K562 (cell line): ENCODE data around the gene PRR14L. TPM values are rescaled to one million over a fixed set of nuclear protein-coding genes. Genes with fewer than 3 reads are reported as not detected.
A peak's percentile ranks its signal among the peaks of the same experiment; 100 is the strongest.

Experiments
- BCOR ChIP-seq: fragments of 450-650 bp; IDR thresholded peaks from 2 replicates; pipeline ENCODE4 v1.6.1; 2016
- CEBPG ChIP-seq, 3 experiments: fragments of 200-800 bp in 1 of 3; sonication (Bioruptor generic) in 1 of 3; sonication (generic) in 1 of 3; formaldehyde crosslinking in 1 of 3; IDR thresholded peaks in 2 of 3; conservative IDR thresholded peaks in 1 of 3; 2 replicates each; pipeline versions ENCODE4 v1.6.1 to v1.8.0; 2016 to 2022; ENCODE audit warnings: missing compliant biosample characterization in 2 of 3, missing genetic modification characterization in 2 of 3, mild to moderate bottlenecking in 1 of 3, missing genetic modification reagents in 1 of 3
- CTBP1 ChIP-seq: fragments of 450-650 bp; IDR thresholded peaks from 2 replicates; pipeline ENCODE4 v1.6.1; 2016; ENCODE audit warnings: borderline replicate concordance
- E2F8 ChIP-seq: fragments of 450-650 bp; IDR thresholded peaks from 2 replicates; pipeline ENCODE4 v1.7.1; 2018; ENCODE audit warnings: mild to moderate bottlenecking, low read depth; ENCODE audit not compliant: partially characterized antibody
- FOS ChIP-seq: IDR thresholded peaks from 3 replicates; pipeline ENCODE4 v1.6.1; 2011; ENCODE audit not compliant: insufficient read length; ENCODE audit errors: extremely low read depth
- HDAC1 ChIP-seq, 2 experiments: fragments of 450-650 bp; IDR thresholded peaks; 2 replicates each; pipeline ENCODE4 v1.6.1; 2016 to 2017; ENCODE audit warnings: inconsistent platforms in 1 of 2, mild to moderate bottlenecking in 1 of 2, moderate library complexity in 1 of 2
- SRSF7 ChIP-seq: fragments of 200-400 bp; formaldehyde crosslinking; optimal IDR thresholded peaks from 2 replicates; pipeline ENCODE3; 2017; ENCODE audit warnings: mild to moderate bottlenecking, low read depth, low read length
- TCF7L2 ChIP-seq: fragments of 150-350 bp; IDR thresholded peaks from 2 replicates; pipeline ENCODE4 v1.6.1; 2016; ENCODE audit warnings: low read depth, mild to moderate bottlenecking, low read length, moderate library complexity
- ZBTB40 ChIP-seq, 2 experiments: fragments of 450-650 bp in 1 of 2; sonication (generic) in 1 of 2; formaldehyde crosslinking in 1 of 2; IDR thresholded peaks; 2 replicates each; pipeline versions ENCODE4 v1.7.1 to v1.9.0; 2016 to 2022; ENCODE audit warnings: inconsistent platforms in 1 of 2, mild to moderate bottlenecking in 1 of 2, missing genetic modification reagents in 1 of 2
- ZBTB43 ChIP-seq: sonication (generic); formaldehyde crosslinking; IDR thresholded peaks from 2 replicates; pipeline ENCODE4 v1.8.0; 2023; ENCODE audit warnings: mild to moderate bottlenecking, missing genetic modification reagents
- ZNF408 ChIP-seq: fragments of 250-450 bp; sonication (Bioruptor Pico); IDR thresholded peaks from 2 replicates; pipeline ENCODE4 v1.4.0; 2020; ENCODE audit warnings: low read depth, mild to moderate bottlenecking, moderate library complexity
- polyA plus RNA-seq, 8 experiments: library from polyadenylated mRNA; depleted of rRNA in 4 of 8; stranded (reverse) in 5 of 8; unstranded in 3 of 8; fragments of >200 nt; fragmentation: Nextera tagmentation in 2 of 8; fragmentation: Illumina TruSeq in 1 of 8; extraction: Ambion mirVana in 2 of 8; extraction: Trizol in 1 of 8; gene quantifications; 2 replicates each; pipeline versions ENCODE4 v1.2.1 to v1.2.3, GENCODE V29; 2011 to 2014; ENCODE audit warnings: inconsistent platforms in 1 of 8, missing spikeins in 1 of 8
- total RNA-seq, 7 experiments: library from RNA; depleted of rRNA in 6 of 7; stranded (reverse); fragments of >200 nt in 6 of 7; fragmentation: Illumina TruSeq in 2 of 7; extraction: Trizol in 2 of 7; gene quantifications; 2 replicates each; pipeline versions ENCODE4 v1.2.1 to v1.2.3, GENCODE V29; 2011 to 2021; ENCODE audit warnings: low replicate concordance in 1 of 7

The PRR14L gene
- total and polyA plus RNA-seq, 9 of the 15 experiments (the other 6 are each of a cell fraction or from before 2014, with no cell fraction given): 2.8 to 36.3 (median 12.3) TPM

- TF ChIP-seq BCOR: peak; percentile 99
- TF ChIP-seq TCF7L2: no peak
- peak in 1 of 2 experiments; percentile 60; a peak in 1 of 4 replicates for TF ChIP-seq HDAC1 (IDR thresholded peaks at IDR 0.05)
- TF ChIP-seq ZBTB40 (IDR thresholded peaks at IDR 0.05): peak; percentile 44
- TF ChIP-seq ZBTB40 (CRISPR knock-in tag; IDR thresholded peaks at IDR 0.05): no peak
- no peak for TF ChIP-seq SRSF7
- no peak for TF ChIP-seq CEBPG (CRISPR knock-in tag; IDR thresholded peaks at IDR 0.05)
- TF ChIP-seq CEBPG (tag; conservative IDR thresholded peaks at IDR 0.05 in 1 of 2, IDR thresholded peaks at IDR 0.05 in 1 of 2): no peak
- no peak for TF ChIP-seq FOS
- no peak for TF ChIP-seq E2F8
- peak; percentile 57 for TF ChIP-seq CTBP1
- TF ChIP-seq ZBTB43 (CRISPR knock-in tag): no peak
- TF ChIP-seq ZNF408 (CRISPR knock-in tag): no peak
Measured at GRCh38 chr22:31753634-31754501, 3.9 kb upstream of the PRR14L start, which contains the start of gene DEPDC5 (continued).
